Measurements from ENCODE around the gene ASIP. TPM values are rescaled to one million over a fixed set of nuclear protein-coding genes. Genes with fewer than 3 reads are reported as not detected.

The ASIP gene
- total and polyA plus RNA-seq, 2 of the 13 experiments (the other 11 are each of a cell fraction or from before 2014, with no cell fraction given), result not detected

DNA sequence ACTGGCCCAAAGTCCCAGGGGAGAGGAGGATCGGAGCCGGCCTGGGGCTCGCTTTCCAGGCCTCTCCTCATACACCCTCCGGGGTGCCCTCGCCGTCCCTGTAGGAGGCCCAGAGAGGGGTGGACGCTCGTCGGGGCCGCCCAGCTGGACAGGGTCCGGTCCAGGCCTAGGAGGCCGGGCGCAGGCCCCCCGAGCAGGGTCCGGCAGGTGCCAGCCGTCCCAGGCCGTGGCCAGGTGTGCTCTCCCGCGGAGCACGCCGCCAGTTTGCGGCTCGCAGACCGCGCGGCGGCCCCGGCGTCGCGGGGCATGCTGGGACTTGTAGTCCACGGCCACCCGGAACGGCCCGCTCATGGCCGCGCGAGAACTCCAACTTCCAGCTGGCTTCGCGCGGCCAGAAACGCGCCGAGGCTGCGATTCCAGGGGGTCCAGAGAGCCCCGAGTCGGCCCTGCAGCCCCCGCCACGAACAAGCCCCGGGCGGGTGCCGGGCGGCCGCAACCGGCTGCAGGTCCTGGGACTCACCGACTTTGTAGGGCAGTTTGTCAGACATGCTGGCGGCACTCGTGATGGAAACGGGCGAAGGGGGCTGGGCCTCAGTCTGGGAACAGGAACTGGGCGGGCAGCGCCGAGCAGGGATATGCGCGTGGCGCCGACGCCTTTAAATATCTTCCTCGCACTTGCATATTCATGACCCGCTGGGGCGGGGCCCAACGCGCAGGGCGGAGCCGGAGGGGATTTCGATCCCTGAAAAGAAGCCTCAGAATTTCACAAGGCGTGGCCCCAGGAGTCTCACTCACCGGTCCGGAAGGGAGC, 61.7 kb downstream of the ASIP start, which contains the start of gene AHCY (continued):
- TF ChIP-seq ZFP36 (IDR thresholded peaks at IDR 0.05; ENCODE audit: borderline replicate concordance, low read depth, low read length, partially characterized antibody) (no peak), FOXO1 (CRISPR knock-in tag; IDR thresholded peaks at IDR 0.05) (peak; percentile 22; the same call in 1 of the 2 replicates), SP5 (CRISPR knock-in tag; IDR thresholded peaks at IDR 0.05; ENCODE audit: borderline replicate concordance, low read depth) (peak; percentile 54; the same call in 1 of the 2 replicates), ZNF12 (CRISPR knock-in tag; IDR thresholded peaks at IDR 0.05) (peak; percentile 8; the same call in 1 of the 2 replicates), NCOR1 (IDR thresholded peaks at IDR 0.05; ENCODE audit: borderline replicate concordance, low read length) (peak; percentile 80), TMF1 (CRISPR knock-in tag; IDR thresholded peaks at IDR 0.05; ENCODE audit: low read depth) (peak; percentile 92), AGO2 (optimal IDR thresholded peaks at IDR 0.05; ENCODE audit: low read depth, low read length) (peak; percentile 96), THYN1 (CRISPR knock-in tag; IDR thresholded peaks at IDR 0.05; ENCODE audit: borderline replicate concordance, low read depth) (peak; percentile 20; the same call in 1 of the 2 replicates), ARNT2 (CRISPR knock-in tag; IDR thresholded peaks at IDR 0.05; ENCODE audit: low read depth) (peak; percentile 96), ZNF556 (CRISPR knock-in tag; IDR thresholded peaks at IDR 0.05; ENCODE audit: borderline replicate concordance) (no peak; the same call in 1 of the 2 replicates), REPIN1 (CRISPR knock-in tag; IDR thresholded peaks at IDR 0.05; ENCODE audit: borderline replicate concordance, low read depth) (peak; percentile 60), ZNF501 (CRISPR knock-in tag; IDR thresholded peaks at IDR 0.05) (peak; percentile 100), ZNF552 (CRISPR knock-in tag; IDR thresholded peaks at IDR 0.05; ENCODE audit: borderline replicate concordance) (peak; percentile 76), MAFG (CRISPR knock-in tag; IDR thresholded peaks at IDR 0.05) (peak; percentile 45; the same call in 1 of the 2 replicates)
- TF ChIP-seq, protein P1, sequence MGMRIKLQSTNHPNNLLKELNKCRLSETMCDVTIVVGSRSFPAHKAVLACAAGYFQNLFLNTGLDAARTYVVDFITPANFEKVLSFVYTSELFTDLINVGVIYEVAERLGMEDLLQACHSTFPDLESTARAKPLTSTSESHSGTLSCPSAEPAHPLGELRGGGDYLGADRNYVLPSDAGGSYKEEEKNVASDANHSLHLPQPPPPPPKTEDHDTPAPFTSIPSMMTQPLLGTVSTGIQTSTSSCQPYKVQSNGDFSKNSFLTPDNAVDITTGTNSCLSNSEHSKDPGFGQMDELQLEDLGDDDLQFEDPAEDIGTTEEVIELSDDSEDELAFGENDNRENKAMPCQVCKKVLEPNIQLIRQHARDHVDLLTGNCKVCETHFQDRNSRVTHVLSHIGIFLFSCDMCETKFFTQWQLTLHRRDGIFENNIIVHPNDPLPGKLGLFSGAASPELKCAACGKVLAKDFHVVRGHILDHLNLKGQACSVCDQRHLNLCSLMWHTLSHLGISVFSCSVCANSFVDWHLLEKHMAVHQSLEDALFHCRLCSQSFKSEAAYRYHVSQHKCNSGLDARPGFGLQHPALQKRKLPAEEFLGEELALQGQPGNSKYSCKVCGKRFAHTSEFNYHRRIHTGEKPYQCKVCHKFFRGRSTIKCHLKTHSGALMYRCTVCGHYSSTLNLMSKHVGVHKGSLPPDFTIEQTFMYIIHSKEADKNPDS (CRISPR knock-in tag; IDR thresholded peaks at IDR 0.05), result no peak; the same call in 1 of the 2 replicates
- TF ChIP-seq, protein P2, sequence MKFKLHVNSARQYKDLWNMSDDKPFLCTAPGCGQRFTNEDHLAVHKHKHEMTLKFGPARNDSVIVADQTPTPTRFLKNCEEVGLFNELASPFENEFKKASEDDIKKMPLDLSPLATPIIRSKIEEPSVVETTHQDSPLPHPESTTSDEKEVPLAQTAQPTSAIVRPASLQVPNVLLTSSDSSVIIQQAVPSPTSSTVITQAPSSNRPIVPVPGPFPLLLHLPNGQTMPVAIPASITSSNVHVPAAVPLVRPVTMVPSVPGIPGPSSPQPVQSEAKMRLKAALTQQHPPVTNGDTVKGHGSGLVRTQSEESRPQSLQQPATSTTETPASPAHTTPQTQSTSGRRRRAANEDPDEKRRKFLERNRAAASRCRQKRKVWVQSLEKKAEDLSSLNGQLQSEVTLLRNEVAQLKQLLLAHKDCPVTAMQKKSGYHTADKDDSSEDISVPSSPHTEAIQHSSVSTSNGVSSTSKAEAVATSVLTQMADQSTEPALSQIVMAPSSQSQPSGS (CRISPR knock-in tag; IDR thresholded peaks at IDR 0.05), result peak; percentile 78; the same call in 1 of the 2 replicates
- TF ChIP-seq, protein P3, sequence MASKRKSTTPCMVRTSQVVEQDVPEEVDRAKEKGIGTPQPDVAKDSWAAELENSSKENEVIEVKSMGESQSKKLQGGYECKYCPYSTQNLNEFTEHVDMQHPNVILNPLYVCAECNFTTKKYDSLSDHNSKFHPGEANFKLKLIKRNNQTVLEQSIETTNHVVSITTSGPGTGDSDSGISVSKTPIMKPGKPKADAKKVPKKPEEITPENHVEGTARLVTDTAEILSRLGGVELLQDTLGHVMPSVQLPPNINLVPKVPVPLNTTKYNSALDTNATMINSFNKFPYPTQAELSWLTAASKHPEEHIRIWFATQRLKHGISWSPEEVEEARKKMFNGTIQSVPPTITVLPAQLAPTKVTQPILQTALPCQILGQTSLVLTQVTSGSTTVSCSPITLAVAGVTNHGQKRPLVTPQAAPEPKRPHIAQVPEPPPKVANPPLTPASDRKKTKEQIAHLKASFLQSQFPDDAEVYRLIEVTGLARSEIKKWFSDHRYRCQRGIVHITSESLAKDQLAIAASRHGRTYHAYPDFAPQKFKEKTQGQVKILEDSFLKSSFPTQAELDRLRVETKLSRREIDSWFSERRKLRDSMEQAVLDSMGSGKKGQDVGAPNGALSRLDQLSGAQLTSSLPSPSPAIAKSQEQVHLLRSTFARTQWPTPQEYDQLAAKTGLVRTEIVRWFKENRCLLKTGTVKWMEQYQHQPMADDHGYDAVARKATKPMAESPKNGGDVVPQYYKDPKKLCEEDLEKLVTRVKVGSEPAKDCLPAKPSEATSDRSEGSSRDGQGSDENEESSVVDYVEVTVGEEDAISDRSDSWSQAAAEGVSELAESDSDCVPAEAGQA (IDR thresholded peaks at IDR 0.05; ENCODE audit: low read depth), result peak; percentile 35; the same call in 1 of the 2 replicates
- TF ChIP-seq, protein P3 (CRISPR knock-in tag; IDR thresholded peaks at IDR 0.05; ENCODE audit: borderline replicate concordance), result no peak; the same call in 1 of the 2 replicates

Measured in HepG2 (cell line).